NCI-H226 (cell line): Measurements from ENCODE around the gene MLLT3.

Experiments used
- DNase-seq: peaks from one replicate; pipeline ENCODE4 v3.0.0-alpha.2; 2015

The MLLT3 gene

DNA sequence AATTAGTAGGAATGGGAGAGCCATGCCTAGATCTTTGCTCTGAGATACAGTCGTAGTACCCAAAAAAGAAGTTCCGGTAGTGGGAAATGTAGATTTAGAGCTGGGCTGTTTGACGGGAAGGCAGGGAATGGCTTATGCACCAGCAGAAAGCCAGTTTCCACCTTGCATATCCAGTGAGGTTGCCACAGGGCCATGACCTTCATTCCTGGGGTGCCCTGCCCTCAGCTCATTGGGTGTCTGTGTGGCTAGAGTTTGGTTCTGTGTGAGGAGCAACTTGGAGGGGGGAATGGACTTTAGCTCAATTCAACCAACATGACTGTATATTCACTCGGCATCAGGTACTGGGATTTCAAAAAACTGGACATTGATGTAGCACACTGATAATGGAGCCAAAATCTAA lies 300.1 kb downstream of the MLLT3 start:
- no peak for DNase-seq

DNA sequence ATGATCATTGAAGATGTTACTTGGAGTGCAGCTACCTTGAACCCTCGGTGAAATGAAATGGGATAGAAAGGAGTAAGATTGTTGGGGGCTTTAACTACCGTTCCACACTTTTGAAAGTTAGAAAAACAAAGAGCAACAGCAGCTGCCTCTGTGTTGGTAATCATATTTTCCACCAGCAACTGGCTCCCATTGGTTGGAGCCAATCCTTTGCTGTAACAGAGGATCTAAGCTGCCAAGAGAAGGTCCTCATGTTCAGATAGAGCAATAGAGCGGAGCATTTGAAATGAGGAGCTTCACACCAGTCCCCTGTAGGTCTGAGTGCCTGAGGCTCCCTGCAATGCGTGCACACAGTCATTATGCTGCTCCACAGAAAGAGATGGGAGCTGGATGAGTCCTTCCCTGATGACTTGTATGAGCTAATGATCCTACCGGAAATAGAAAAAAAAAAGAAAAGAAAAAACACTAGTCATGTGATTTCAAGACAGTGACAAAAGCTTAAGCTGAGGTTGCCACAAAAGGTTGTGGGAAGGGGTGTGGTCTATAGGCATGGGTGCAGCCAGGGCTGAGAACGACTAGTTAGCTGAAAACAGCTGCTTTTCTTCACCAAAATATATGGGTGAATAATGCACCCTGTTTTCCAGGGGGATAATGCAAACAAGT lies 300.7 kb downstream of the MLLT3 start:
- no peak for DNase-seq

DNA sequence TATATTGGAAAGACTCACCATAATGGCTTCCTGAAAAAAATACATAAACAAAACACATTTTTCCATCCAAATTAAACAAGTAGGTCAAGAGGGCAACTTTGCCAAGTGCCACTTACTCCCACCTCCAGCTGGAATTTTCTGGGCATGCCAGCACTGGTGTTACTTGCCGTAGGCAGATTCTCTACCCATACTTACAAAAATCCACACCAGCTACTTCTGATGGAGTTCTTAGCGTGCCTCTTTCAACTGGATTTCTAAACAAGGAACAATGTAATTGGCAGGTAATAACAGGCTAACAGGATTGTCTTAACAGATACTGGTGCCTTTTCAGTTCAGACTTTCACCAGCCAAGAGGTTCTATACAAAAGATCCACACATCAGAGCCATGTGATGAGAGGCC lies 301.4 kb downstream of the MLLT3 start:
- DNase-seq: no peak

DNA sequence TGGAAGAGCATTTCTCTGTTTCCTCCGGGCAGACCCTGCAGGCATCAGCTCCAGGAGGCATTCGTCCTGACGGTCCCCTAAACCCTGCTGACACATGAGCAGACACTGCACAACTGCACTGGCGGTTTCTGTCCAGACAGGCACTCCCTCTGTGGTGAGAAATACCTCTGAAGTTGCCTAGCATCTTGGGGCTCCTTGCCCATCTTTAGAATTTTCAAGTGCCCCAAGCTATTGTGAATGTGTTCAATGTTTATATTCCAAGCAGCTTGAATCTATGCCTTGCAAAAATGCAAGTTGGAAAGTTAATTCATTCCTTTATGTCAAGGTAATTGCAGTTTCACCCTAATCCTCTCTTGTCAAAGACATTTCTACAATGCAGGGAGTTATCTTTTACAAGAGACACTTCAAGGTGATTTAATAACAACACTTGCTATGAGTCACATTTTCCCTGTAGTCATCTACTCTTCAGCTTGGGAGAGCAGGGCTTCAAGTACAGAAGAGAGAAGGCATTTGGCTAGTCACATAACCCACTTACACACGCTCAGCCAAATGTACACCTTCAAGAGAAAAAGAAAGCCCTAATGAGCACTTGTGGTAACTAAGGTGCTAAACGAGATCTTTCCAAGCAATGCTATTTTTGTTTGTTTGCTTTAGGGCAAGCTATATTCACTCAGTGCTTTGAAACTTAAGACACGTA lies 302.5 kb downstream of the MLLT3 start:
- DNase-seq: peak; percentile 39

DNA sequence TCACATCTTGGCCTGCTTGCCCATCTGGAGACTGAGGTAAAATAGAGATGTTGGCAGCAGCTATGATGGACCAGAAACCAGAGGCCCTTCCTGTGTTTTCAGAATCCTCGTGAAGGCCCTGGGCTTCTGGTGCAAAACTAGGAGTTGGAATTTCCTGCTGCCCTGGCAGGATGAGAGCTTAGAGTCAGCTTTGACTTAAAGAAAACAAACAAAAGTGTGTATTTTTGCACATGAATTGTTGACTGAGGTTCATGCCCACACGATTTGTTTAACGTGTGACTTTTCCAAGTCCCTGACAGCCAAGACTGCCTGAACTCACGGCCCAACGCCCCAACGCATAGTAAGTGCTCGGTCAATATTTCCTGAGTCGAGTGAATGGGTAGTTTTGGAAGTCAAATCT lies 303.1 kb downstream of the MLLT3 start:
- no peak for DNase-seq

DNA sequence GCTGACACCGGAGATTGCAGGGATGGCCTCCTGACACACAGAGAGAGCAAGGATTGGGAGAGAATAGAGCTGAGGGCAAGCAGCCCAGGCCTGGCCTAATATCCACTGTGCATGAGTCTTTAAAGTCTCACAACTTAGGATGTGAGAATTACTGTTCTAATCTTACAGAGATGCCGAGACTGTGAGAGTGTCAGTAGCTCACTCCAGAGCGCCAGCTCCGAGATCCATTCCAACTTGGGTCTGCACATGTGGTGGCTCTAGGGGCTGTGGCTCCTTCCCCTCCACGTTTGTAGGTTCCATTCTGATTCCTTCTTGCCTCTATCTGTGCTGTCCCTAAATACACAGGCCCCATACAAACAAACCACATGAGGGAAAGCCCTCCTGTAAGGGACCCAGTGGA lies 304.6 kb downstream of the MLLT3 start:
- DNase-seq: no peak

DNA sequence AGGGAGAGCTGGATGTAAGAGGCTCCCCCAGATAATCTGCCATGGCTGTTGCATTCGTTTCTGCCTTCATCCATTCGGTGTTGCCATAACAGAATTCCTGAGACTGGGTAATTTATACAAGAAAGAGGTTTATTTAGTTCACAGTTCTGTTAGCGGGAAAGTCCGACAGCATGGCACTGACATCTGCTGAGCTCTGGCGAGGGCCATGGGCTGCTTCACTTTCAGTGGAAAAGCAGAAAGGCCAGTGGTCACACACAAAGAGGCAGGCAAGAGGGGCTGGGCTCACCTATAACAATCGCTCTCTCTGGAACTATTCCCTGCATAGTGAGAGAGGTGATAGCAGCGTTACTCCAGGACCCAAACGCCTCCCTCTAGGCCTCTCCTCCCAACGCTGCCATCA lies 305.9 kb downstream of the MLLT3 start:
- DNase-seq: no peak

DNA sequence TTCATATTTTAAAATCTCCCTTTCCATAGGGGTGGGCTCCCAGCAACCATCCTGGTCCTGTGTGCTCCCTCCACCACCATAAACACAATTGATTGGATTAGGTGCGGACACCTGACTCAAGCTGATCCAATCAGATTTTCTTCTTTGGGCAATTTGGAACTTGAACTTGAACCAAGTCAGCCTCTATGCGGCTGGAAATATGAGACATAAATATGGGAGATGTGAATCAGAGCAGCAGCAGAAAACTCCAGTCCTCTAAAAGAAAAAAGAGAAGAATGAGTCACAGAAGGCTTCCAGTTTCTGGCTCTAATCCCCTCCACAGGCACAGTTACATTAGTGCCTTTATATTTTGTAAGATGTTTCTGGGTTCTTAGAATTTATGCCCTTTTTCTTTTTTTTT lies 306.6 kb downstream of the MLLT3 start:
- no peak for DNase-seq

DNA sequence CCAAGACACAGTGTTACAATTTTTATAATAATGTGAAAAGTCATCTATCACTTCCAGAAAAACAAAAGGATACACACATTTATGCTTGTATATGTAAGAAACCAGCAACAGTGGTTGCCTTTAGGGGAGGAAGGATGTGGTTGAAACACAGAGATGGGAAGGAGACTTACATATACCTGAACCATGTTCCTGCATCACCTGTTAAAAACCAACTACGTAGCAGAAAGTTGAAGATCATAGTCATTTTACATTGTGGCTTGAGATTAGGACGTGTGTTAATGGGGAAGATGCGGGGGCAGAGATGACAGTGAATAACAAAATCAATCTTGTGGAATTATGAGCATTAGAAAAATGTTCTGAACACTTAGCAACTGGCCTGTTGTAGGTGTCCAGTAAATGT lies 307.3 kb downstream of the MLLT3 start:
- DNase-seq: no peak

DNA sequence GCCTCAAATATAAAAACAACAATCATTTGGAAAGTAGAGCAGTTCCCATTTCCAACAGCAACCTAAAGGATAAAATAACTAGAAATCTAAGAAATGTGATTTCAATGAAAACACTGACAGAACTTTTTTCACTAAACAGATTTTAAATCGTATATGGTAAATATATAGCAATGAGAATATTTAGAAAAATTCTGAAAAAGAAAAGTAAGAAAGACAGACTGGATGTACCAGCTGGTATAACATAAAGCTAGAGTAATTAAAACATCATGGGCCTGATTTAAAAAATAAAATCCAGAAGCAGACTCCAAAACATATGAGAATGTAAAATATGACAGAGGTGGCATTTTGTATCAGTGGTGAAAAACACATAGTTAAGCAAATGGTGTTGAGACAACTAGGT lies 308.9 kb downstream of the MLLT3 start:
- DNase-seq: no peak

DNA sequence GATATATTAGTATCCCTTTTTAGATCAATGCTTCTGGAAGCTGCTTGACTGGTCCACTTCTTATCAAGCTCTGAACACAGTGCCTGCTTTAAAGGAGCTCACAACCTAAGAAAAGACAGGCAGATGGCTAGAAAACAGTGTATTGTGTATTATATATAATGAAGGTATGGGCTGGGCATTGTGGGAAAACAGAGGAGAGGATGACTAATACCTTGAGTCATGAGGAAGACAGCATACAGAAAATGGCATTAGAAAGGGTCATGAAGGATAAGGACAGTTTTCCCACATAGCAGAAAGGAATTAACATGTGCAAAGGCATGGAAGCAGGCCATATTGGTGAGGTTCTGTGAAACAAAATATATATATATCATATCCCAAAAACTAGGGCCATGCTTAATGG lies 309.6 kb downstream of the MLLT3 start:
- no peak for DNase-seq

DNA sequence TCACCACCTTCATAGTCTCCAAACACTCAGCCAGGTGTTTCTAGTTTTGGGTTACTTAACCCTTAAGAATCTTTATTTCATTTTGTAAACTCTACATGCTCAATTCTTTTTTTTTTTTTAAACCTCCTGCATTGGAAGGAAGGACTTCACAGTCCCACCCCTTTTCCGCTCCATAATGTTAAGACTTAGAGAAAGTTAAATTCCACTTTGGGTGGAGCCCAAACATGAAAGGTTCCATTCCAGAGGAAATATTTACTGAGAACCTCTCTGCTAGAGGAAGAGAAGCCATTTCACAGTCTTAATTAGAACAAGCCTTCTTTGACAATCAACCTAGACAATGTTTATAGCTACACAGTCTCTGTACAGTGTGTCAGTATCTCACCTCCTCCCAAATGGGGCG lies 312.3 kb downstream of the MLLT3 start:
- DNase-seq: no peak

DNA sequence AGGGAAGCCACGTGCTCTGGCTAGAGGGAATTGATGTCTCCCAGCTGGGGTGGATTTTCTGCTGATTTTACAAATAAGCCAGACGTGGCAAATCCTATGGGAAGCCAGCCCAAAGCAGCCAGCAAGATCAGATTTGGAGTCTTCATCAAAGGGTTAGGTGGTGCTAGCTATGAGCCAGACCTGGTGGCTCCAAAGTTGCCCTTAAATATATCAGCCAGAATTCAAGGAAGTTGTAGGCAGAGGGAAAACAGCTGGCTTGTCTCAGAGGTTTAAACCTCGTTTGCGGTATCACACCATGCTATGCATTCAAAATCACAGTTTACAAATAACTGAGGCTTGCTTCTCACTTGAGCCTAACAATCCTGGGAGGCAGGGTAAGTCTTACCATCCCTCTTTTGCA lies 313.2 kb downstream of the MLLT3 start:
- DNase-seq: no peak

DNA sequence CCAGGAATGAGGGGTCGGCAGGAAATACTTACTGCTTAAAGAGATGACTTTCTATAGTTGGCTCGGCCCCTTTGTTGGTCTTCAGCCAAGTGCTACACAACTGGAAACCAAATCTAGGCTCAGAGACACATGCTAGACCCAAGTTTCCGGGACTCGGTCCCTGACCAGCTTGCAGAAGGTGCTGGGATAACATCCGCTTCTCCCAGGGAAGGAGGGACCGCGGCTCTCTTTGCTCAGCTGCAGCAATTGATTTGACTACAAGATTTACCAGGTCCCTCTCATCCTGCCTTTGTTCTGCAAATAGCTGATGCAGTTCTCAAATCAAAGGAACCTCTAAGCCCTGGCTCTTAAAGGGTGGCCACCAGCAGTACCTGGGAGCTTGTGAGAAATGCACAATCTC lies 314.7 kb downstream of the MLLT3 start:
- no peak for DNase-seq

DNA sequence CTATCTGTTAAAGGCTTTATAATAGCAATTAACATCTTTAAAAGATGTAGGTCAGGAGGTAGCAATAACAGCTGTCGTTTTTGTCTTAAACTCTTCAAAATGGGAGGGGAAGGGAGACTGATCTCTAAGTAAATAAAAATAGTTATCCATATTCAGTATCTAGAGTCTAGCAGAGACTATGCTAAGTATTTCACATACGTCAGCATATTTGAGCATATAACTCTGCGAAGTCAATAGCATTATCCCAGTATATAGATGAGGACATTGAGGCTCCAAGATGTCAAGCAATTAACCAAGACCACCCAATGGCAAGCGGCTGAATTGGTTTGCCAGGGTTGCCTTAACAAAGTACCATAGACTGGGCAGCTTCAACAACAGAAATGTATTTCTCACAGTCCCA lies 316.8 kb downstream of the MLLT3 start:
- no peak for DNase-seq

DNA sequence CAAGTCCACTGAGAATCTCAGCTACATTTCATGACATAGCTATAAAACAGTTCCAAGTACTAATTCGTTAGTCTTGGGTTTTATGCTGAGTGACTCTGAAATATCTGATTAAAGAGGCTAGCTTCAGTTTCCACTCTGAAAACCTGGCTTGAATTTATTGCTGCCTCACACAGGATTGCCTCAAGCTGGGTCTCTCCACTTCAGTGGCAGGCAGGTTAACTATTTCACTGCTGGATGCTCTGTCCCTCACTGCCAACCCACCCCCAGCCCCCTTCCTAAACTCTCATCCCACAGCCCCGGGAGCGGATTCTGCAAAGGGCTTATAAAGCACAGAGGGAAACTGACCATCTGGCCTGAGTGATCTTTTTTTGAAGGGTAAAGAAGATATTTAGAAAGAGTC lies 318.3 kb downstream of the MLLT3 start:
- DNase-seq: no peak

DNA sequence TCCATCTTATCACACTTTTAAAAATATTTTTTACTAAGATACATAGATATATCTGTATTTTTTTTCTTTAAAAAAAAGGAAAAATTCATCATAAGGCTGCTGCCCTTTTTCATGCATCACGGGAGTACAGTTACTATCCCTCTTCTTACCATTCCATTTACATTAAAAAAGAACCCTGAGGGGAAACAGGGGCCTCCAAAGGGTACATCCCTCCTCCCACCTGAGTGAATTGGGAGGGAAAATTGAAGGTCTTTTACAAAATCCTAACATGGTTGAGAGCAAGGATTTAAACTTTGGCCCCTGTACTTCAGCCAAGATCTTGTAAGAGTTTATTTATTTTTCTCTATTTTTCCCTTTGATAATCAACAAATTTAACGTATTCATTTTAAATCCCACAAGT lies 319.2 kb downstream of the MLLT3 start:
- DNase-seq: no peak

DNA sequence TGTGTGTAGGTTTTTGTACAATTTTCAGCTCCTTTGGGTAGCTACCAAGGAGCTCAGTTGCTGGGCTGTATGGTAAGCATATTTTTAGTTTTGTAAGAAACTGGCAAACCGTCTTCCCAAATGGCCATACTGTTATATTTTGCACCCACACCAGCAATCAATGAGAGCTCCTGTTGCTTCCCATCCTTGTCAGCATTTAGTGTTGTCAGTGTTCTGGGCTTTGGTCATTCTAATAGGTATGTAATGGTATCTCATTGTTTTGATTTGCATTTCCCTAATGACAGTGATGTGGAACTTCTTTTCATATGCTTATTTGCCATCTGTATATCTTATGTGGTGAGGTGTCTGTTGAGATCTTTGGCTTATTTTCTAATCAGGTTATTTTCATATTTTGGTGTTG lies 320.1 kb downstream of the MLLT3 start:
- no peak for DNase-seq

DNA sequence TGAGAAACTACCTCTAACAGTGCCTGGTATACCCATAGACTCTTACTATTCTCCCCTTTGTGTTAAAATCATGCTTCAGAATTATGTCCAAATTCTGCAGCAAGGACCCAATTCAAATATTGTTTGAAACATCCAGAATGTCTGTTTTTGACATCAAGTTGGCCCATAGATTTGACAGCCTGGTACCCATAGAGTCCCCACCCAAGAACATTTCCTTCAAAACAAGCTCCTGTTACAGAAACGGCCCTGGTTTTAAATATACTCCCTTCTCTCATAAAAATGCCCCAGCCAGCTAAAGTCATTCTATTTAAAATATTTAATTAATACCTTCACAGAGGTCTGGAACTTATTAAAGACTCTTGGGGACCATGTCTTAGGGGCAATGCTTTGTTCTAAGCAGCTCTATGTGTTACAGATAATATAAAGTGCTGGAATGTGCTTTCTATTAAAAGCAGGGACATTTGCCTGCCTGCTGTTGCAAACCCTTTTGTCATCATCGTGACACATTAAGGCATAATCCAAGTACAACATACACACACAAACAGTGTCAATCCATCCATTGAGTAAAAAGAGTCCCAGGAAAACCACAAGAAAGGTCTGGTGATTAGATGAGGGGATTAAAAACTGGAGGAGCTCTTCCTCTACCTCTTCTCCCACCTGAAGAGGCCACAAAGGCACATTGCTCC lies 321.7 kb downstream of the MLLT3 start:
- no peak for DNase-seq

DNA sequence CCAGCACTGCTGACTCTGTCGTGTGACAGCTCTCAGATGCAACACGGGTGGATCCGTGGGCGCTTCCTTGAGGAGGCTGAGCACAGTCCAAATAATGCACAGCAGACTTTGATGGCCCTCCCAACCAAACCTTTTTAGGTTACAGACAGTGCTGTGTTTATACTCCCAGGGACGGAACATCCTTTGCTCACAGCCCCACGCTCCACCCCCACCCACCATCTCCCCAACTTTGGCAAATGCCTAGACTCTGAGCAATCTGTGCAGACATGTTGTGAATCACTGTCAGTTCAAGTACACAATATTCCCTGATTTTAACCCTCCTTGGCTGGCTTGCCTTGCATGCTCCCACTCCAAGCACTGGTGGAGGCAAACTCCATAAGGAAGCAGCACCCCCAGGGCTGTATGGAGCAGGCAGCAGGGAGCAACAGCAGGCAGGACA lies 324.6 kb downstream of the MLLT3 start:
- no peak for DNase-seq

DNA sequence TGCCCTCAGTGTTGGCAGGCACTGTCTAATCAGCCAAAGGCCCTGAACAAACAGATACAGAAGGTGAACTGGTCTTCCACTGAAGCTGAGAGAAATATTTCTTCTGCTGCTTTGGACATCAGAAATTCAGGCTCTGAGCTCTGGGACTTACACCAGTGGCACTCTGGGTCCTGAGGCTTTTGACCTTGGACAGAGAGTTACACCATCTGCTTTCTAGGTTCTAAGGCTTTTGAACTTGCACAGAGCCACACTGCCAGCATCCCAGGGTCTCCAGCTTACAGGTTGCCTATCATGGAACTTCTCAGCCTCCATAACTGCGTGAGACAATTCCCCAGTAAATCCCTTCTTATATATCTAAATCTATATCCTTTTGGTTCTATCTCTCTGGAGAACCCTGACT lies 326.7 kb downstream of the MLLT3 start:
- DNase-seq: no peak

DNA sequence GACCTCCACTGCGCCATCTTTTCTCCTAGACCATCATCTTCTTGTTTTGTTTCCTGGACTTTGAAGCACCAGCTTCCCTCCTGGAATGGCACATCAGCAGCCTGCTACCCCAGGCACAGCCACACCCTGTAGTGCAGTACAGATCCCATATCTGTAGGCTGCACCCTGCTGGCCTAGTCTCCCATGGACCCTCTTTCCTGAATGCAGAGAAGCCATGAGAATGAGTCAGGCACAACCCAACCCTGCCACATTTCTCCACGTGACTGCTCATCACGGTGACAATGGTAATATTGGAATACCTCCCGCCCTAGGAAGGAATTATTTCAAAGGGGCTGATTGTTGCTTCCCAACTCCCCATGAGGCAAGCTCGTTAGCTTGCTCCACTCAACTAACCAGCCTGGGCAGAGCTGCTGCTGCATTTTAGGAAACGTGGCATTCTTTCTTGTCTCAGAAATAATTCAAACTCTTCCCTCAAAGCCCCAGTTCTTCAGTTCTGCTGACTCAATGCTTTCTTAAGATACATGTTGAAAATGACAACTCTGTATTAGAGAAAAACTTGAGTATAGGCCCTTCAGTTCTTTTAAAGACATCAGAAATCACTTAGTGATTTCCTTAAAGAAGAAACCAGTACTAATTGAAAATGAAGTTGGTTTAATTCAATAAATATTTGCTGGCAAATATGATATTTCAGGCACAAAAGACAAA lies 328.1 kb downstream of the MLLT3 start:
- DNase-seq: no peak

DNA sequence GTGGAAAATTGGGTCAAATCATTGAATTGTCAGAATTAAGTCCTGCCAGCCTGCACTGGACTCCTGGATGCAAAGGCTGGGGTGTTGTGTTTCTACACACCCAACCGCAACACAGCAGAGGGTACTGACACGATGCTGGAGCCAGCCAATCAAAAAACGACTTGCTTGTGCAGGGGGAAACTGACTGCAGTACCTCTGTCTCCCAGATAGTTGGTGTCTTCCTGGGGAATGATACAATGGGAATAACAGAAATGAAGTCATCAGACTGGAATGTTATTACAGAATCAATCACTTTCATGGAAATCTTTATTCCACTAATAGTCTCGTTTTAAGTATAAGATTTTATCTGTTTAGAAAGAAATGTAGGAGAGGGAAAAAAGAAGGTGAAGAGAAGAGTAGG lies 330.3 kb downstream of the MLLT3 start:
- no peak for DNase-seq
